HFF-Myc (cell line): ENCODE data around the gene ZNF516.

Experiments used
- DNase-seq: peaks from one replicate; pipeline ENCODE4 v3.0.0-alpha.2; 2011; ENCODE audit warnings: low read depth; ENCODE audit errors: extremely low read depth
- H3K4me3 ChIP-seq: replicated peaks from 2 replicates; pipeline ENCODE4 v1.5.1; 2011; ENCODE audit warnings: low read depth, mild to moderate bottlenecking, control low read depth, low read length
- TF ChIP-seq, protein P1 (sequence below): IDR thresholded peaks from 2 replicates; pipeline ENCODE4 v1.5.1; 2012; ENCODE audit warnings: mild to moderate bottlenecking, low read depth, low read length, control low read depth; ENCODE audit errors: missing control alignments

ZNF516 gene

DNA sequence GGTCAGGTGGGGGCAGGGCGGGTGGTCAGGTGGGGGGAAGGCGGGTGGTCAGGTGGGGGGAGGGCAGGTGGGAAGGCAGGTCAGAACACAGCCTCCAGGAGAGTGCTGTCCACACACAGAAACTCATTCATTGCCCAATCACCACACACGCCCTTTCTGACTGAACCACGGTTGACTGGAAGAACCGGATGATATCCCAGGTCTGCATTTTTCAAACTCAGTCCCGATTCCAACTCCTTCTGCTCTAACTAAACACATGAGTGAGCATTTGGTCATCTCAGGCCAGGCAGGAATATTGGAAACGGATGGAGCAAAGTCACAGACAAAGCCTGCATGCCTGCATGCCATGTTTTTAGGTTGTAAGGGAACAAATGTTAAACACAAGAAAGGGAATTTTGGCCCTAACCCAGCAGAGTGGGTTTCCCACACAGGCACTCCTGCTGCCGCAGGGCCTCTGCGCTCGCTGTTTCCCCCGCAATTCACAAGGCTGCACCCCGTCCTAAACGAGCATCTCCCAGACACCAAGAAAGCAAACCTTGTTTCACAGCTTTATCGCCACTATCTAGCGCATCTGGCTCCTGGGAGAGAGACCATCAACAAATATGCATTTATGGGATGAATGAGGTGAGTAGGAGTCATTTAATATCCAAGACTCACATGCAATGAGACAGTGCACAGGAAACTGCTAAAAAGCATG lies 100.1 kb downstream of the ZNF516 start:
- TF ChIP-seq, protein P1, sequence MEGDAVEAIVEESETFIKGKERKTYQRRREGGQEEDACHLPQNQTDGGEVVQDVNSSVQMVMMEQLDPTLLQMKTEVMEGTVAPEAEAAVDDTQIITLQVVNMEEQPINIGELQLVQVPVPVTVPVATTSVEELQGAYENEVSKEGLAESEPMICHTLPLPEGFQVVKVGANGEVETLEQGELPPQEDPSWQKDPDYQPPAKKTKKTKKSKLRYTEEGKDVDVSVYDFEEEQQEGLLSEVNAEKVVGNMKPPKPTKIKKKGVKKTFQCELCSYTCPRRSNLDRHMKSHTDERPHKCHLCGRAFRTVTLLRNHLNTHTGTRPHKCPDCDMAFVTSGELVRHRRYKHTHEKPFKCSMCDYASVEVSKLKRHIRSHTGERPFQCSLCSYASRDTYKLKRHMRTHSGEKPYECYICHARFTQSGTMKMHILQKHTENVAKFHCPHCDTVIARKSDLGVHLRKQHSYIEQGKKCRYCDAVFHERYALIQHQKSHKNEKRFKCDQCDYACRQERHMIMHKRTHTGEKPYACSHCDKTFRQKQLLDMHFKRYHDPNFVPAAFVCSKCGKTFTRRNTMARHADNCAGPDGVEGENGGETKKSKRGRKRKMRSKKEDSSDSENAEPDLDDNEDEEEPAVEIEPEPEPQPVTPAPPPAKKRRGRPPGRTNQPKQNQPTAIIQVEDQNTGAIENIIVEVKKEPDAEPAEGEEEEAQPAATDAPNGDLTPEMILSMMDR = no peak
- no peak for DNase-seq

DNA sequence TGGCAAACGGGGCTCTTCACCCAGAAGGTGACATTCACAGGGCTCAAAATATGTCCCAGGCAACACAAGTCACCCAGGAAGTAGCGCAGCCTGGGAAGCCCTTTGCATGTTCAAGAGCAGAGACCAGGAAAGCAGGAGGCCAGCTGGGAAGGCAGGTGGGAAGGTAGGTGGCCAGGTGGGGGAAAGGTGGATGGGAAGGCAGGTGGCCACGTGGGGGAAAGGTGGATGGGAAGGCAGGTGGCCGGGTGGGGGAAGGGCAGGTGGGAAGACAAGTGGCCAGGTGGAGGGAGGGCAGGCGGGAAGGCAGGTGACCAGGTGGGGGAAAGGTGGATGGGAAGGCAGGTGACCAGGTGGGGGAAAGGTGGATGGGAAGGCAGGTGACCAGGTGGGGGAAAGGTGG lies 102.7 kb downstream of the ZNF516 start:
- TF ChIP-seq, protein P1 = no peak
- no peak for DNase-seq
- H3K4me3 ChIP-seq = no peak overlapping the region

More for the DNA sequence above, 100.1 kb downstream of the ZNF516 start:
- no peak overlapping the region for H3K4me3 ChIP-seq

DNA sequence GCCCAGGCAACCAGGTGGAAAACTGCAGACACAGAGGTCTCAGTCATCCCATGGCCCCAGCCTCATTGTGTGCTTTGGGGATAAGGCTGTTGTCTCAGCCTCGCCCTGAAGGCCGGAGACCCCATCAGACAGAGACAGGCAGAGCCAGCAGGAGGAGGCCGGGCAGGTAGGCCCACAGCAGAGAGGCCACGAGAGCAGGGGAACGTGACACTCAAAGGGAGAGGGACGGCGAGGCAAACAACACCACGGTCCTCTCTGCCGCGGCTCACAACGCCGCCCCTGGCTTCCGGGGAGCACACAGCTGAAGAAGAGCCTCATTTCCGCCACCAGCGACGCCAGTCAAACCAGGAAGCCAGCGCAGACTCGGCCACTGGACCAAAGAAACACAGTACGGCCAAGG lies 103.3 kb downstream of the ZNF516 start:
- TF ChIP-seq, protein P1 = no peak
- H3K4me3 ChIP-seq = no peak overlapping the region
- no peak for DNase-seq

DNA sequence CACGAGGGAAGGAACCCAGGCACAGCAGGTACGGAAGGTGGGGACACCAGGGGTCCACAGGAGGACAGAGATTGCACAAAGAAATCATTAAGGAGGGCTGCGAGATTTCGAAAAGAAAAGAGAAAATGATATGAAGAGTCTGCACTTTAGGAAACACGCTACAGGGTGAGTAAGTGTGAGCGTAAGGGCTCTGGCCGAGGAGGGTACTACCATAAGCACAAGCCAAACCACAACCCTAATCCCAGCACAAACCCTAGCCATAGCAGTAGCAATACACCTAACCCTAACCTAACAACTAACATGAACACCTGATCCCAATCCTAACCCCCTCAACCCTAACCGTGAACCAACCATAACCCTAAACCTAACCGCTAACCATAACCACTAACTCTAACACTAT lies 104.0 kb downstream of the ZNF516 start:
- TF ChIP-seq, protein P1 = no peak
- no peak for DNase-seq
- H3K4me3 ChIP-seq = no peak overlapping the region

DNA sequence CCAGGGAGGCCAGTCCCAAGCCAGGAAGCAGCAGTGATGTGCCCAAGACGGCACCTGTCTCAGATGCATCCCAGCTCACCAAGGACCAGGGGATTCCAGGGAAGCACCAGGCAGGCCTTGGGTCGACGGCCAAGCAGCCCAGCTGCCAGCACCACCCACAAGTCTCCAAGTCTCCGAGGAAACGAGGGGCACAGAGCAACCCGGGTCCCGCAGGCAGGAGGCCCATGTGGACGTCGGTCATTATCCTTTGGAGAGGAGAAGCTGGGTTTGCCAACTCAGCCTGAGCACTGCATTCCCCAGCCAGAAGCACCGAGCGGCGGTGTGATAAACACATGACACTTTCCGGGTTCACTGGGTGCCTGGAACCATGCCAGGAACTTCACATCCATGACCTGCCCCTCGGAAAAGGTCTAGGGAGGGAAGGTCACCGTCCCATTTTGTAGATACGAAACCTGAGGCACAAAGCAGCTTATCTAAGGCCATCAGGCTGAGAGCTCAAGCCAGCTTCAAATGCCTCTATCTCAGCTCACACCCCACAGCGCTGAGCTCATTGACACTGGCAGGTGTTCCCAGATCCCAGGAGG lies 104.5 kb downstream of the ZNF516 start:
- TF ChIP-seq, protein P1 = no peak
- no peak for DNase-seq
- no peak overlapping the region for H3K4me3 ChIP-seq

DNA sequence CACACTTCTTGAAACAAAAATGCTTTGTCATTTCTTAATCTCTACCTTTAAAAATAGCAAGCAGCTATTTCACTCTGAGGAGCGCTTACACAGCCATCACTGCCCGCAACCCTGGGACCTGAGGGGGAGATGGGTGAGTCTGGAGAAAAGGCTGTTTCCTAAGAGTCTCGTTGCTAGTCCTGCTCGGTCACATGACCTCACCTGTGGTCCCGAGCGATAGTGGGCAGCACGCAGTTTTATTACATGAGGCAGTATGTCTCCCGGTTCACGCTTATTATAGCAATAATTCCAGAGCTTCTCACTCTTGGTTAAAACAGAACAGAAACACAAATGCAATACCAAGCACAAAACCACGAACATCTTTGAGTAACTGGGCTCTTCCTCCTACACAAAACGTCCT lies 105.3 kb downstream of the ZNF516 start:
- H3K4me3 ChIP-seq = no peak overlapping the region
- TF ChIP-seq, protein P1 = no peak
- no peak for DNase-seq
